Endothelial cell of umbilical vein (primary cell): ENCODE results near the gene TAF3. TPM values are rescaled to one million over a fixed set of nuclear protein-coding genes. Genes with fewer than 3 reads are reported as not detected.

Source experiments
- BruUV-seq: library from RNA; stranded (reverse); fragments of 400-500 nt; replicated peaks from 2 replicates; lab custom pipeline; 2021; lab: Mats Ljungman, UMichigan
- CTCF ChIA-PET: fragments of 300-600, 350-600 bp; sonication (Branson Sonifier 250); formaldehyde crosslinking; loops from one replicate; lab custom pipeline; 2021; ENCODE audit warnings: antibody characterized with exemption, inconsistent platforms; lab: Charles Lee
- POLR2A ChIA-PET: fragments of 300-600, 350-600 bp; sonication (Branson Sonifier 250); formaldehyde crosslinking; loops from one replicate; lab custom pipeline; 2021; ENCODE audit warnings: antibody characterized with exemption, inconsistent platforms; lab: Charles Lee
- DNase-seq: peaks from one replicate; pipeline ENCODE4 v3.0.0-alpha.2; 2011; ENCODE audit warnings: low read depth, low spot score
- FAIRE-seq: peaks from 2 replicates; lab custom pipeline; 2011; peaks lifted over from hg19 to GRCh38; lab: Jason Lieb, UNC
- H2AFZ ChIP-seq: 2 replicates; pipeline ENCODE4 v1.6.0; 2012; ENCODE audit warnings: low read depth, low read length, control low read depth, inconsistent platforms
- H3K27ac ChIP-seq: 2 replicates; pipeline ENCODE4 v1.5.1; 2011; ENCODE audit warnings: low read depth, mild to moderate bottlenecking, control low read depth, low read length, moderate library complexity; ENCODE audit not compliant: insufficient read depth
- H3K27me3 ChIP-seq, 2 experiments: 2 replicates each; pipeline versions ENCODE4 v1.6.0 to v1.6.1; 2011; ENCODE audit warnings: low read length in 2 of 2, mixed read lengths in 1 of 2; ENCODE audit not compliant: control insufficient read depth in 2 of 2, insufficient read depth in 2 of 2
- H3K36me3 ChIP-seq, 2 experiments: 2 replicates in 1 of 2; 3 replicates in 1 of 2; pipeline ENCODE4 v1.5.1; 2011; ENCODE audit warnings: low read length in 2 of 2, mild to moderate bottlenecking in 1 of 2, moderate library complexity in 1 of 2; ENCODE audit not compliant: control insufficient read depth in 2 of 2, insufficient read depth in 2 of 2; ENCODE audit errors: extremely low read depth in 1 of 2
- H3K4me1 ChIP-seq: 3 replicates; pipeline ENCODE4 v1.5.1; 2011; ENCODE audit warnings: mild to moderate bottlenecking, low read length; ENCODE audit not compliant: control insufficient read depth, insufficient read depth; ENCODE audit errors: extremely low read depth
- H3K4me2 ChIP-seq: 2 replicates; pipeline ENCODE4 v1.6.1; 2011; ENCODE audit warnings: low read length, control low read depth, mixed read lengths; ENCODE audit not compliant: insufficient read depth
- H3K4me3 ChIP-seq, 3 experiments: fragments of 200-600 bp in 1 of 3; sonication (generic), shearing (Covaris generic) in 1 of 3; replicated peaks in 1 of 3; 2 replicates each; pipeline ENCODE4 v1.5.1; 2011 to 2016; ENCODE audit warnings: control low read depth in 3 of 3, low read length in 3 of 3, mild to moderate bottlenecking in 2 of 3, inconsistent platforms in 1 of 3, low read depth in 1 of 3, moderate library complexity in 1 of 3; ENCODE audit not compliant: insufficient read depth in 1 of 3
- H3K79me2 ChIP-seq: 2 replicates; pipeline ENCODE4 v1.6.0; 2012; ENCODE audit warnings: low read length, inconsistent platforms; ENCODE audit not compliant: control insufficient read depth, insufficient read depth
- H3K9ac ChIP-seq: replicated peaks from 2 replicates; pipeline ENCODE3; 2011; ENCODE audit warnings: low read length, control low read depth; ENCODE audit not compliant: insufficient read depth; ENCODE audit errors: extremely low read depth
- H3K9me1 ChIP-seq: replicated peaks from 3 replicates; pipeline ENCODE4 v1.6.0; 2011; ENCODE audit warnings: mild to moderate bottlenecking, low read length; ENCODE audit not compliant: control insufficient read depth, insufficient read depth; ENCODE audit errors: extremely low read depth
- H3K9me3 ChIP-seq: replicated peaks from 2 replicates; pipeline ENCODE4 v1.5.1; 2012; ENCODE audit warnings: low read length, inconsistent platforms; ENCODE audit not compliant: control insufficient read depth, insufficient read depth
- H4K20me1 ChIP-seq: replicated peaks from 2 replicates; pipeline ENCODE3; 2011; ENCODE audit warnings: mild to moderate bottlenecking, low read length; ENCODE audit not compliant: control insufficient read depth, insufficient read depth; ENCODE audit errors: extremely low read depth
- EZH2 ChIP-seq: IDR thresholded peaks from 2 replicates; pipeline ENCODE4 v1.6.1; 2012; ENCODE audit warnings: borderline replicate concordance, low read depth, mild to moderate bottlenecking, moderate library complexity, low read length, inconsistent platforms; ENCODE audit not compliant: severe bottlenecking
- FOS ChIP-seq: IDR thresholded peaks from 2 replicates; pipeline ENCODE4 v1.6.1; 2011; ENCODE audit warnings: mild to moderate bottlenecking, low read length, moderate library complexity, borderline replicate concordance; ENCODE audit not compliant: insufficient read depth
- GATA2 ChIP-seq: IDR thresholded peaks from 2 replicates; pipeline ENCODE4 v1.7.0; 2011; ENCODE audit warnings: low read depth, mild to moderate bottlenecking, moderate library complexity, mixed read lengths, low read length; ENCODE audit not compliant: insufficient read length, insufficient read depth
- JUN ChIP-seq: IDR thresholded peaks from 2 replicates; pipeline ENCODE4 v1.6.1; 2011; ENCODE audit warnings: borderline replicate concordance, low read depth; ENCODE audit not compliant: insufficient read length, insufficient read depth
- MYC ChIP-seq: IDR thresholded peaks from one replicate; pipeline ENCODE4 v1.6.1; 2011; ENCODE audit warnings: mild to moderate bottlenecking, low read depth, low read length
- POLR2A ChIP-seq: IDR thresholded peaks from 2 replicates; pipeline ENCODE4 v1.6.1; 2012; ENCODE audit warnings: low read depth, mild to moderate bottlenecking, control low read depth, low read length
- POLR2AphosphoS5 ChIP-seq: IDR thresholded peaks from 2 replicates; pipeline ENCODE4 v1.6.1; 2012; ENCODE audit warnings: low read depth, mild to moderate bottlenecking, control low read depth, low read length, moderate library complexity; ENCODE audit not compliant: insufficient read depth
- dilution Hi-C: fragments of 300-500 bp; cut with MboI; formaldehyde crosslinking; loops from one replicate; pipeline ENCODE4 v1.15.0; 2019; ENCODE audit warnings: low sequenced_read_pairs; ENCODE audit not compliant: extremely low pct_ligation_motif_present
- intact Hi-C: fragments of 100-400 bp; cut with micrococcal nuclease; formaldehyde crosslinking; loops from one replicate; pipeline ENCODE4 v1.10.0; 2022
- polyA plus RNA-seq, 4 experiments: library from polyadenylated mRNA; depleted of rRNA in 3 of 4; stranded (reverse) in 3 of 4; unstranded in 1 of 4; fragments of >200 nt; gene quantifications; 2 replicates each; pipeline versions ENCODE4 v1.2.1 to v1.2.3, GENCODE V29; 2011 to 2012; ENCODE audit warnings: missing spikeins in 1 of 4
- total RNA-seq: library from RNA; stranded (reverse); gene quantifications from 2 replicates; pipeline ENCODE4 v1.2.3, GENCODE V29; 2021
- TF ChIP-seq, protein P1 (sequence below): IDR thresholded peaks from 2 replicates; pipeline ENCODE4 v1.6.1; 2011; ENCODE audit not compliant: insufficient read depth, insufficient read length
- TF ChIP-seq, protein P2 (sequence below), 2 donors: IDR thresholded peaks; 1 replicate in 1 of 2; 2 replicates in 1 of 2; pipeline ENCODE4 v1.5.1; 2011; ENCODE audit warnings: low read length in 2 of 2, mild to moderate bottlenecking in 2 of 2, moderate library complexity in 2 of 2, control low read depth in 1 of 2, inconsistent platforms in 1 of 2, low read depth in 1 of 2; ENCODE audit not compliant: insufficient read depth in 1 of 2; ENCODE audit errors: extremely low read depth in 1 of 2

Gene TAF3
- total and polyA plus RNA-seq, 2 donors (not counting 3 experiments of a cell fraction or from before 2014, with no cell fraction given) = 2.4 to 10.5 TPM

DNA sequence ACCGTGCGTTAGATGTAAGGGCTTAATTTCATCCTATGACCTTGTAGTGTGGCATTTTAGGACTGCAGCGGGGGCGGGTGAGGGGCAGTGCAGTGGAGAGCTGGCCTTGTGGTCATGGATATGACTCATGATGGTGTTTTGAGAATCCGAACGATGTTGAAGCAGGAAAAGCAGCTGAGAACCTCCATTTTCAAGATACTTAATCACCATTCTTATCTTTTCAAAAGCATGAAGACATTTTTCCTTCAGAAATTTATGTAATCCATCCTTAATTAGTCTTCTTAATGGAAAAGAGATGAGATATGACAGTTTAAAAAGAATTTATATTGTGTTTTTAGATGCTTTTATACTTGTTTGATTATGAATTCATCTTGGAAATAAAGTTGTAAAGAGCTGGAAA, 20.7 kb upstream of the TAF3 start:
- Histone ChIP-seq H3K9me3 (no peaks in the 10 kb centered on the region), H3K27me3 (no peaks in the 10 kb centered on the region), H3K27ac (peak overlapping the region; percentile 44), H3K36me3 (peaks cover 7 to 25% of the 10 kb centered on the region in 2 experiments), H3K9ac (peak overlapping the region; percentile 25), H3K9me1 (no peaks in the 10 kb centered on the region), H3K79me2 (peaks cover 41% of the 10 kb centered on the region), H3K4me3 (no peak overlapping the region), H3K4me1 (peaks cover 17% of the 10 kb centered on the region), H4K20me1 (no peaks in the 10 kb centered on the region), H2AFZ (no peak overlapping the region), H3K4me2 (peak overlapping the region; percentile 38)
- DNase-seq (peak; percentile 87), FAIRE-seq (peak; percentile 91)
- ChIA-PET CTCF (interaction anchor here (0.5 to 1.9 kb wide), 8 partner anchors 9 to 1349 kb away, joined by 3 to 7 read pairs (median 4); partner anchors contain the start of genes ATP5F1C, KIN and TAF3), POLR2A (interaction anchor here (1.1 to 2.1 kb wide), 2 partner anchors 10 to 20 kb away, joined by 5 to 7 read pairs; partner anchors contain the start of genes ATP5F1C, KIN and TAF3)
- TF ChIP-seq FOS (peak; percentile 87), JUN (peak; percentile 70), GATA2 (peak; percentile 44), POLR2AphosphoS5 (no peak), EZH2 (no peak), POLR2A (no peak), MYC (no peak)
- TF ChIP-seq, protein P1, sequence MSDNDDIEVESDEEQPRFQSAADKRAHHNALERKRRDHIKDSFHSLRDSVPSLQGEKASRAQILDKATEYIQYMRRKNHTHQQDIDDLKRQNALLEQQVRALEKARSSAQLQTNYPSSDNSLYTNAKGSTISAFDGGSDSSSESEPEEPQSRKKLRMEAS = no peak
- TF ChIP-seq, protein P2, sequence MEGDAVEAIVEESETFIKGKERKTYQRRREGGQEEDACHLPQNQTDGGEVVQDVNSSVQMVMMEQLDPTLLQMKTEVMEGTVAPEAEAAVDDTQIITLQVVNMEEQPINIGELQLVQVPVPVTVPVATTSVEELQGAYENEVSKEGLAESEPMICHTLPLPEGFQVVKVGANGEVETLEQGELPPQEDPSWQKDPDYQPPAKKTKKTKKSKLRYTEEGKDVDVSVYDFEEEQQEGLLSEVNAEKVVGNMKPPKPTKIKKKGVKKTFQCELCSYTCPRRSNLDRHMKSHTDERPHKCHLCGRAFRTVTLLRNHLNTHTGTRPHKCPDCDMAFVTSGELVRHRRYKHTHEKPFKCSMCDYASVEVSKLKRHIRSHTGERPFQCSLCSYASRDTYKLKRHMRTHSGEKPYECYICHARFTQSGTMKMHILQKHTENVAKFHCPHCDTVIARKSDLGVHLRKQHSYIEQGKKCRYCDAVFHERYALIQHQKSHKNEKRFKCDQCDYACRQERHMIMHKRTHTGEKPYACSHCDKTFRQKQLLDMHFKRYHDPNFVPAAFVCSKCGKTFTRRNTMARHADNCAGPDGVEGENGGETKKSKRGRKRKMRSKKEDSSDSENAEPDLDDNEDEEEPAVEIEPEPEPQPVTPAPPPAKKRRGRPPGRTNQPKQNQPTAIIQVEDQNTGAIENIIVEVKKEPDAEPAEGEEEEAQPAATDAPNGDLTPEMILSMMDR (IDR thresholded peaks at IDR 0.05; ENCODE audit: extremely low read depth in 1 of 2, insufficient read depth in 1 of 2, low read depth in 1 of 2, low read length in 2 of 2) = no peak
- dilution Hi-C loops (no loop called here), intact Hi-C loops (loop anchor here (1.0 kb wide), 1 partner anchor 9 kb away; the partner anchor contains the start of gene ATP5F1C)
- BruUV-seq = no TSS peak
